GM12878 (cell line): ENCODE data around the gene AFTPH. TPM values are rescaled to one million over a fixed set of nuclear protein-coding genes. Genes with fewer than 3 reads are reported as not detected.

ENCODE experiments used
- ATAC-seq: fragments of 200-7000 bp; cut with Tn5 transposase; 3 replicates; pipeline ENCODE4 v1.9.1; 2020; ENCODE audit warnings: mild to moderate bottlenecking, moderate library complexity
- BruUV-seq: library from RNA; stranded (reverse); fragments of 400-500 nt; replicated peaks from 2 replicates; lab custom pipeline; 2021; lab: Mats Ljungman, UMichigan
- CTCF ChIA-PET: fragments of 300-600 bp; sonication (Branson Sonifier 250); formaldehyde crosslinking; extraction: SDS; loops from one replicate; lab custom pipeline; 2021; ENCODE audit warnings: inconsistent platforms; lab: Yijun Ruan, JAX
- POLR2A ChIA-PET: fragments of 350-600 bp; formaldehyde crosslinking; extraction: SDS; loops from one replicate; lab custom pipeline; 2021; ENCODE audit warnings: inconsistent platforms; lab: Charles Lee
- RAD21 ChIA-PET: fragments of 300-600 bp; sonication (Branson Sonifier 250); formaldehyde crosslinking; loops from one replicate; lab custom pipeline; 2023; ENCODE audit warnings: antibody characterized with exemption; ENCODE audit not compliant: unreplicated experiment; lab: Charles Lee
- SMC1A ChIA-PET: fragments of 300-600 bp; sonication (Branson Sonifier 250); formaldehyde crosslinking; loops from one replicate; lab custom pipeline; 2023; ENCODE audit not compliant: unreplicated experiment, uncharacterized antibody; lab: Charles Lee
- DNase-seq: peaks from one replicate; pipeline ENCODE4 v3.0.0-alpha.2; 2011; ENCODE audit warnings: low read depth, low spot score
- FAIRE-seq: peaks from 3 replicates; lab custom pipeline; 2011; peaks lifted over from hg19 to GRCh38; lab: Jason Lieb, UNC
- H2AFZ ChIP-seq: 2 replicates; pipeline ENCODE4 v1.6.0; 2011; ENCODE audit warnings: low read depth, low read length, control low read depth; ENCODE audit not compliant: control insufficient read depth
- H3K27ac ChIP-seq: 2 replicates; pipeline ENCODE4 v1.5.1; 2011; ENCODE audit warnings: control low read depth; ENCODE audit not compliant: control insufficient read depth, insufficient read depth
- H3K27me3 ChIP-seq, 2 experiments: replicated peaks in 1 of 2; 2 replicates each; pipeline versions ENCODE4 v1.6.0 to v1.6.1; 2011; ENCODE audit warnings: low read length in 1 of 2; ENCODE audit not compliant: control insufficient read depth in 2 of 2, insufficient read depth in 2 of 2
- H3K36me3 ChIP-seq, 2 experiments: 2 replicates each; pipeline ENCODE4 v1.5.1; 2011; ENCODE audit warnings: low read length in 1 of 2; ENCODE audit not compliant: control insufficient read depth in 2 of 2, insufficient read depth in 2 of 2
- H3K4me1 ChIP-seq: 2 replicates; pipeline ENCODE4 v1.6.1; 2011; ENCODE audit warnings: mild to moderate bottlenecking, low read length, moderate library complexity, mixed read lengths; ENCODE audit not compliant: control insufficient read depth, insufficient read depth
- H3K4me2 ChIP-seq: 2 replicates; pipeline ENCODE4 v1.6.0; 2011; ENCODE audit warnings: control low read depth; ENCODE audit not compliant: control insufficient read depth, insufficient read depth
- H3K4me3 ChIP-seq: fragments of 200-600 bp; sonication (generic); 2 replicates; pipeline ENCODE4 v1.5.1; 2016
- H3K79me2 ChIP-seq: 2 replicates; pipeline ENCODE4 v1.6.0; 2011; ENCODE audit warnings: low read length; ENCODE audit not compliant: control insufficient read depth, insufficient read depth
- H3K9ac ChIP-seq: 2 replicates; pipeline ENCODE4 v1.8.0; 2011; ENCODE audit warnings: low read length, control low read depth, mixed read lengths; ENCODE audit not compliant: control insufficient read depth, insufficient read depth
- H3K9me3 ChIP-seq: replicated peaks from 3 replicates; pipeline ENCODE4 v1.5.1; 2011; ENCODE audit warnings: mild to moderate bottlenecking, low read length; ENCODE audit not compliant: control insufficient read depth, insufficient read depth
- H4K20me1 ChIP-seq: 2 replicates; pipeline ENCODE4 v1.6.0; 2011; ENCODE audit not compliant: control insufficient read depth, insufficient read depth
- EED ChIP-seq: sonication (generic); IDR thresholded peaks from 2 replicates; pipeline ENCODE4 v1.6.1; 2016; ENCODE audit warnings: antibody characterized with exemption, low read depth
- KAT2A ChIP-seq: conservative IDR thresholded peaks from 2 replicates; pipeline ENCODE4 v1.6.1; 2011; ENCODE audit warnings: low read depth, low read length; ENCODE audit not compliant: control insufficient read depth
- NFYA ChIP-seq: IDR thresholded peaks from 2 replicates; pipeline ENCODE4 v1.6.1; 2011; ENCODE audit warnings: low read depth, mild to moderate bottlenecking, low read length, improper control_type of control experiment, borderline replicate concordance
- NRF1 ChIP-seq: conservative IDR thresholded peaks from 2 replicates; pipeline ENCODE4 v1.6.1; 2011; ENCODE audit warnings: mild to moderate bottlenecking, low read depth, low read length, improper control_type of control experiment
- PML ChIP-seq: IDR thresholded peaks from 2 replicates; pipeline ENCODE4 v1.6.1; 2012; ENCODE audit warnings: low read length, inconsistent platforms
- RAD21 ChIP-seq: IDR thresholded peaks from 2 replicates; pipeline ENCODE4 v1.6.1; 2011; ENCODE audit warnings: mild to moderate bottlenecking, low read depth, low read length, moderate library complexity; ENCODE audit not compliant: insufficient read depth
- RCOR1 ChIP-seq: conservative IDR thresholded peaks from 2 replicates; pipeline ENCODE4 v1.6.1; 2012; ENCODE audit warnings: low read depth, low read length, improper control_type of control experiment
- SMARCA5 ChIP-seq: fragments of 450-650 bp; IDR thresholded peaks from 2 replicates; pipeline ENCODE4 v1.6.1; 2017; ENCODE audit warnings: mild to moderate bottlenecking
- STAT1 ChIP-seq: fragments of 450-650 bp; conservative IDR thresholded peaks from 2 replicates; pipeline ENCODE4 v1.6.1; 2014; ENCODE audit warnings: antibody characterized with exemption, mild to moderate bottlenecking
- TBL1XR1 ChIP-seq: IDR thresholded peaks from 2 replicates; pipeline ENCODE4 v1.6.1; 2012; ENCODE audit warnings: low read depth, low read length, improper control_type of control experiment
- WRNIP1 ChIP-seq: IDR thresholded peaks from 2 replicates; pipeline ENCODE4 v1.6.1; 2011; ENCODE audit warnings: low read depth, low read length, improper control_type of control experiment, borderline replicate concordance
- WGBS: methylation state at CpG from one replicate; pipeline ENCODE4 v1.1.6; 2016; ENCODE audit warnings: low lambda C conversion rate; ENCODE audit not compliant: insufficient replicate concordance, insufficient coverage; ENCODE audit errors: missing lambda C conversion rate; 5-methylcytosine and 5-hydroxymethylcytosine counted together
- in situ Hi-C: fragments of 300-500 bp; cut with MboI; formaldehyde crosslinking; loops from 9 replicates; pipeline ENCODE4 v1.14.3; 2018; ENCODE audit warnings: mixed read lengths
- intact Hi-C: fragments of 100-400 bp; cut with micrococcal nuclease; formaldehyde crosslinking; loops from one replicate; pipeline ENCODE4 v1.14.2; 2022; ENCODE audit not compliant: unreplicated experiment
- polyA plus RNA-seq, 11 experiments: library from polyadenylated mRNA; depleted of rRNA in 4 of 11; unstranded in 6 of 11; stranded (reverse) in 5 of 11; fragments of >200 nt; fragmentation: Nextera tagmentation in 4 of 11; fragmentation: Illumina TruSeq in 1 of 11; extraction: Ambion mirVana in 4 of 11; extraction: Trizol in 1 of 11; gene quantifications; 1 replicate in 1 of 11; 2 replicates in 10 of 11; pipeline versions ENCODE4 v1.2.1 to v1.2.3, GENCODE V29; 2011 to 2016; ENCODE audit warnings: inconsistent platforms in 2 of 11, missing spikeins in 2 of 11, low read depth in 1 of 11
- total RNA-seq, 4 experiments: library from RNA; depleted of rRNA in 3 of 4; stranded (reverse); fragments of >200 nt in 3 of 4; fragmentation: Illumina TruSeq in 1 of 4; extraction: Trizol in 1 of 4; gene quantifications; 2 replicates each; pipeline versions ENCODE4 v1.2.1 to v1.2.3, GENCODE V29; 2013 to 2021
- TF ChIP-seq, protein P1 (sequence below): IDR thresholded peaks from 2 replicates; pipeline ENCODE4 v1.6.1; 2012; ENCODE audit warnings: low read depth, low read length, improper control_type of control experiment
- TF ChIP-seq, protein P2 (sequence below): fragments of 450-650 bp; IDR thresholded peaks from 2 replicates; pipeline ENCODE4 v1.6.1; 2017; ENCODE audit warnings: mild to moderate bottlenecking, moderate library complexity
- TF ChIP-seq, protein P3 (sequence below): fragments of 450-650 bp; IDR thresholded peaks from 2 replicates; pipeline ENCODE4 v1.6.1; 2014; ENCODE audit warnings: mild to moderate bottlenecking

AFTPH gene
- total and polyA plus RNA-seq, 10 of the 15 experiments (the other 5 are each of a cell fraction or from before 2014, with no cell fraction given): 25.6 to 77.3 (median 39.5) TPM

DNA sequence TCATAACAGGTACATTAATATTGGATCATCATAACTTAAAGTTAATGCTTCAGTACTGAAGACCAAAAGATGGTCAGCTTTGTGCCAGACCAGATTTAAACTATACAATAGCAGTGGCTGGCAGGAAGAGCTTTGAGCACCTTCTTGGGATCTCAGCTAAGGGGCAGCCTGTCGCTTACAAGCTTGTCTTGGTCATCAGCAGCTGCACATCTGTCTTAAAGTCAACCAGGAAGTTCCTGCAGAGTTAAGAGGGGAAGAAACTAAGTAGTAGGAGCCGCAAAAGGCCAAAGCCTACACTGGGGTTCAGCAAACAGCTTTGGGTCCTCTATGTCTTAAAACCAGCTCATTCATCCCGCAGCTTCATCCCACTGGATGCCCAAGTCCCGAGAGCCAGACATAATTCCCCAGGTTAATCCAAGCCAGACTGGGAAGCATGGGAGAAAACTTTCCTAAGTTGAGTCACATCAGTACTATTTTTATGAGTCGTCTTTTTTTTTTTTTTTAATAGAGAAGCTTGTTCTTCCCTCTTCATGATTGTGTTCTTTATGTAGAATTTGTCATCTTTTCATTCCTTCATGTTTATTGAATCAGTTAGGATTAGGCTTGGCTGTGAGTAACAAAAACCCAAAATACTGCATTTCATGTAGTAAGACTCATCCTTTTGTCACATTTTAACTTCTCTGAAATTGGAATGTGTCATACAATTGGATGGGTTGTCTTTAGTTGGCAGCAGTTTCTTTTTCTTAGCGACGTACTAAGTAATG, 70.3 kb downstream of the AFTPH start:
- Histone ChIP-seq H3K4me1 (peaks cover 6% of the 10 kb centered on the region; the same call in 1 of the 2 replicates), H3K36me3 (peaks cover 5 to 7% of the 10 kb centered on the region in 2 experiments; a peak in 3 of 4 replicates), H3K79me2 (peaks cover 1% of the 10 kb centered on the region; the same call in 1 of the 2 replicates), H3K9ac (no peak overlapping the region), H3K9me3 (no peaks in the 10 kb centered on the region), H2AFZ (no peak overlapping the region), H3K27ac (no peak overlapping the region), H3K4me3 (no peak overlapping the region), H3K4me2 (no peak overlapping the region), H3K27me3 (no peaks in the 10 kb centered on the region), H4K20me1 (no peaks in the 10 kb centered on the region)
- ChIA-PET SMC1A (interaction anchor here (0.6 to 7.4 kb wide), 12 partner anchors 8 to 345 kb away, joined by 3 to 46 read pairs (median 3); partner anchors contain the start of gene AFTPH), RAD21 (interaction anchor here (1.2 to 6.0 kb wide), 6 partner anchors 12 to 274 kb away, joined by 3 to 34 read pairs (median 6); no protein-coding TSS in a partner anchor), POLR2A (interaction anchor here (0.5 to 0.9 kb wide), 8 partner anchors 10 to 110 kb away, joined by 3 to 7 read pairs (median 3); no protein-coding TSS in a partner anchor), CTCF (interaction anchor here (0.7 to 1.6 kb wide), 10 partner anchors 10 to 273 kb away, joined by 3 to 9 read pairs (median 4); partner anchors contain the start of gene AFTPH)
- BruUV-seq: no TSS peak
- ATAC-seq (no peak; the same call in 2 of the 3 replicates), DNase-seq (no peak), FAIRE-seq (no peak)
- in situ Hi-C loops: loop anchor here (10.0 kb wide), 2 partner anchors 270 to 440 kb away; no protein-coding TSS in a partner anchor
- 89% methylated on average over 7 of the region's 7 CpGs for WGBS
- intact Hi-C loops: no loop called here
- TF ChIP-seq SMARCA5 (no peak), KAT2A (no peak), PML (0 out of 2 replicates have a peak, but pooled peaks have one; percentile 6), RAD21 (no peak), WRNIP1 (no peak), NRF1 (no peak), TBL1XR1 (no peak), NFYA (no peak), STAT1 (no peak), EED (peak; percentile 62), RCOR1 (no peak)
- TF ChIP-seq, protein P1, sequence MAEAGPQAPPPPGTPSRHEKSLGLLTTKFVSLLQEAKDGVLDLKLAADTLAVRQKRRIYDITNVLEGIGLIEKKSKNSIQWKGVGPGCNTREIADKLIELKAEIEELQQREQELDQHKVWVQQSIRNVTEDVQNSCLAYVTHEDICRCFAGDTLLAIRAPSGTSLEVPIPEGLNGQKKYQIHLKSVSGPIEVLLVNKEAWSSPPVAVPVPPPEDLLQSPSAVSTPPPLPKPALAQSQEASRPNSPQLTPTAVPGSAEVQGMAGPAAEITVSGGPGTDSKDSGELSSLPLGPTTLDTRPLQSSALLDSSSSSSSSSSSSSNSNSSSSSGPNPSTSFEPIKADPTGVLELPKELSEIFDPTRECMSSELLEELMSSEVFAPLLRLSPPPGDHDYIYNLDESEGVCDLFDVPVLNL: no peak
- TF ChIP-seq, protein P2, sequence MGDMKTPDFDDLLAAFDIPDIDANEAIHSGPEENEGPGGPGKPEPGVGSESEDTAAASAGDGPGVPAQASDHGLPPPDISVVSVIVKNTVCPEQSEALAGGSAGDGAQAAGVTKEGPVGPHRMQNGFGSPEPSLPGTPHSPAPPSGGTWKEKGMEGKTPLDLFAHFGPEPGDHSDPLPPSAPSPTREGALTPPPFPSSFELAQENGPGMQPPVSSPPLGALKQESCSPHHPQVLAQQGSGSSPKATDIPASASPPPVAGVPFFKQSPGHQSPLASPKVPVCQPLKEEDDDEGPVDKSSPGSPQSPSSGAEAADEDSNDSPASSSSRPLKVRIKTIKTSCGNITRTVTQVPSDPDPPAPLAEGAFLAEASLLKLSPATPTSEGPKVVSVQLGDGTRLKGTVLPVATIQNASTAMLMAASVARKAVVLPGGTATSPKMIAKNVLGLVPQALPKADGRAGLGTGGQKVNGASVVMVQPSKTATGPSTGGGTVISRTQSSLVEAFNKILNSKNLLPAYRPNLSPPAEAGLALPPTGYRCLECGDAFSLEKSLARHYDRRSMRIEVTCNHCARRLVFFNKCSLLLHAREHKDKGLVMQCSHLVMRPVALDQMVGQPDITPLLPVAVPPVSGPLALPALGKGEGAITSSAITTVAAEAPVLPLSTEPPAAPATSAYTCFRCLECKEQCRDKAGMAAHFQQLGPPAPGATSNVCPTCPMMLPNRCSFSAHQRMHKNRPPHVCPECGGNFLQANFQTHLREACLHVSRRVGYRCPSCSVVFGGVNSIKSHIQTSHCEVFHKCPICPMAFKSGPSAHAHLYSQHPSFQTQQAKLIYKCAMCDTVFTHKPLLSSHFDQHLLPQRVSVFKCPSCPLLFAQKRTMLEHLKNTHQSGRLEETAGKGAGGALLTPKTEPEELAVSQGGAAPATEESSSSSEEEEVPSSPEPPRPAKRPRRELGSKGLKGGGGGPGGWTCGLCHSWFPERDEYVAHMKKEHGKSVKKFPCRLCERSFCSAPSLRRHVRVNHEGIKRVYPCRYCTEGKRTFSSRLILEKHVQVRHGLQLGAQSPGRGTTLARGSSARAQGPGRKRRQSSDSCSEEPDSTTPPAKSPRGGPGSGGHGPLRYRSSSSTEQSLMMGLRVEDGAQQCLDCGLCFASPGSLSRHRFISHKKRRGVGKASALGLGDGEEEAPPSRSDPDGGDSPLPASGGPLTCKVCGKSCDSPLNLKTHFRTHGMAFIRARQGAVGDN: no peak
- TF ChIP-seq, protein P3, sequence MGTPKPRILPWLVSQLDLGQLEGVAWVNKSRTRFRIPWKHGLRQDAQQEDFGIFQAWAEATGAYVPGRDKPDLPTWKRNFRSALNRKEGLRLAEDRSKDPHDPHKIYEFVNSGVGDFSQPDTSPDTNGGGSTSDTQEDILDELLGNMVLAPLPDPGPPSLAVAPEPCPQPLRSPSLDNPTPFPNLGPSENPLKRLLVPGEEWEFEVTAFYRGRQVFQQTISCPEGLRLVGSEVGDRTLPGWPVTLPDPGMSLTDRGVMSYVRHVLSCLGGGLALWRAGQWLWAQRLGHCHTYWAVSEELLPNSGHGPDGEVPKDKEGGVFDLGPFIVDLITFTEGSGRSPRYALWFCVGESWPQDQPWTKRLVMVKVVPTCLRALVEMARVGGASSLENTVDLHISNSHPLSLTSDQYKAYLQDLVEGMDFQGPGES: no peak
